ENCODE measurements around the gene ICAM4. TPM values are rescaled to one million over a fixed set of nuclear protein-coding genes. Genes with fewer than 3 reads are reported as not detected.

The ICAM4 gene
- total and polyA plus RNA-seq, 9 of the 15 experiments (the other 6 are each of a cell fraction or from before 2014, with no cell fraction given), result 14.1 to 86.1 (median 29.6) TPM

GRCh38 chr19:10305139-10305806 is 18.5 kb downstream of the ICAM4 start (continued):
- peak in 1 of 2 experiments; percentile 55; a peak in 1 of 4 replicates for TF ChIP-seq MNT (conservative IDR thresholded peaks at IDR 0.05)
- TF ChIP-seq BDP1 (IDR thresholded peaks at IDR 0.05; ENCODE audit: insufficient read depth, insufficient read length), result no peak
- no peak for TF ChIP-seq ETS1 (conservative IDR thresholded peaks at IDR 0.05; ENCODE audit: control insufficient read depth, low read depth, low read length)
- no peak for TF ChIP-seq POLR2A (conservative IDR thresholded peaks at IDR 0.05)
- no peak for TF ChIP-seq E2F3 (CRISPR knock-in tag; IDR thresholded peaks at IDR 0.05)
- no peak for TF ChIP-seq MCM2 (IDR thresholded peaks at IDR 0.05; ENCODE audit: low read depth)
- TF ChIP-seq ZNF695 (CRISPR knock-in tag; IDR thresholded peaks at IDR 0.05), result no peak
- TF ChIP-seq TAL1 (IDR thresholded peaks at IDR 0.05), result no peak
- TF ChIP-seq MCM5 (IDR thresholded peaks at IDR 0.05; ENCODE audit: low read depth), result no peak
- TF ChIP-seq SIN3B (IDR thresholded peaks at IDR 0.05; ENCODE audit: low read depth), result no peak
- TF ChIP-seq BHLHE40 (IDR thresholded peaks at IDR 0.05; ENCODE audit: low read length), result no peak
- no peak for TF ChIP-seq ZNF280A (IDR thresholded peaks at IDR 0.05; ENCODE audit: low read depth, partially characterized antibody)
- TF ChIP-seq SNRNP70 (optimal IDR thresholded peaks at IDR 0.05; ENCODE audit: low read depth, low read length), result no peak
- TF ChIP-seq CEBPG (CRISPR knock-in tag; IDR thresholded peaks at IDR 0.05), result no peak
- no peak for TF ChIP-seq CEBPG (tag; conservative IDR thresholded peaks at IDR 0.05 in 1 of 2, IDR thresholded peaks at IDR 0.05 in 1 of 2)
- no peak for TF ChIP-seq SRF (CRISPR knock-in tag; IDR thresholded peaks at IDR 0.05)
- TF ChIP-seq GTF2F1 (IDR thresholded peaks at IDR 0.05; ENCODE audit: low read depth, low read length), result no peak
- no peak for TF ChIP-seq ZBTB11 (CRISPR knock-in tag; IDR thresholded peaks at IDR 0.05)
- no peak for TF ChIP-seq ADNP (tag; IDR thresholded peaks at IDR 0.05)
- no peak for TF ChIP-seq ZNF232 (CRISPR knock-in tag; IDR thresholded peaks at IDR 0.05)
- TF ChIP-seq ZNF766 (CRISPR knock-in tag; conservative IDR thresholded peaks at IDR 0.05), result no peak
- no peak for TF ChIP-seq ZNF23 (CRISPR knock-in tag; IDR thresholded peaks at IDR 0.05)
